GM21360 (cell line): ENCODE measurements around the gene KIR3DL2.
"Not testable (repeated sequence)": the region's sequence is repeated elsewhere in the genome, so short reads cannot be mapped to it uniquely, and the experiment has no call there.

Experiments used
- ATAC-seq: cut with Tn5 transposase; IDR thresholded peaks from one replicate; pipeline ENCODE4 v1.9.1; 2021; ENCODE audit warnings: mild to moderate bottlenecking, moderate library complexity; ENCODE audit not compliant: unreplicated experiment

Gene KIR3DL2

GRCh38 chr19:54850061-54850640 is at the start of gene KIR3DL2:
Gene KIR3DL2 (plus strand): TSS chr19:54850443. CDS start chr19:54850476, 33 bp downstream.
- not testable (repeated sequence) for ATAC-seq

- ATAC-seq = no peak
These were observed 46.8 kb upstream of the KIR3DL2 start, which contains the start of gene KIR2DL4 for GRCh38 chr19:54803410-54803809. Gene KIR2DL4 (plus strand): TSS chr19:54803610. CDS start chr19:54803652, 42 bp downstream.

GRCh38 chr19:54804101-54804500 is 46.1 kb upstream of the KIR3DL2 start:
- no peak for ATAC-seq

- ATAC-seq = no peak
These were observed 45.7 kb upstream of the KIR3DL2 start for GRCh38 chr19:54804571-54804970.

DNA sequence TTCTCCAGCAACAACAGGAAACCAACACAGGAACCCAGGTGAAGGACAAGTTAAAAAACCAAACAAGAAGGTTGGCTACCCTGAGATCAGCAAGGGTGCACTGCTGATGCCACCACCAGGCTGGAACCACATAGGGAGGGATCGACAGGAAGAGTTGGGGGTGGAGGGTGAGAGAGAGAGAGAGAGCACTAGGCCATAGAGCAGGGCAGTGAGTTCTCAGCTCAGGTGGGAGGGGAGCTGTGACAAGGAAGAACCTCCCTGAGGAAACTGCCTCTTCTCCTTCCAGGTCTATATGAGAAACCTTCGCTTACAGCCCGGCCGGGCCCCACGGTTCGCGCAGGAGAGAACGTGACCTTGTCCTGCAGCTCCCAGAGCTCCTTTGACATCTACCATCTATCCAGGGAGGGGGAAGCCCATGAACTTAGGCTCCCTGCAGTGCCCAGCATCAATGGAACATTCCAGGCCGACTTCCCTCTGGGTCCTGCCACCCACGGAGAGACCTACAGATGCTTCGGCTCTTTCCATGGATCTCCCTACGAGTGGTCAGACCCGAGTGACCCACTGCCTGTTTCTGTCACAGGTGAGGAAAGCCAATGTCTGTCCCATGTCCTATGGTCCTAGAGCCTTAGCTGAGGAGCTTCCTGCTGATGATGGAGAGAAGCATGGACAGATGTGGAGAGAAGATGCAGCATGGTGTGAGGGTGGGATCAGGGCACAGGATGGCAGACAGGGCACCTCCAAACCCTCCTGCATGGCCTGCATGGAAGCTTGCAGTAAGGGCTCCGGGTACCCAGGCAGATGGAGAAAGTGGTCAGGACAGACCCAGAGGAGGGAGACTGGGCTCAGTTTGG is 44.4 kb upstream of the KIR3DL2 start:
- no peak for ATAC-seq

GRCh38 chr19:54806516-54806838 is 43.8 kb upstream of the KIR3DL2 start:
- no peak for ATAC-seq

DNA sequence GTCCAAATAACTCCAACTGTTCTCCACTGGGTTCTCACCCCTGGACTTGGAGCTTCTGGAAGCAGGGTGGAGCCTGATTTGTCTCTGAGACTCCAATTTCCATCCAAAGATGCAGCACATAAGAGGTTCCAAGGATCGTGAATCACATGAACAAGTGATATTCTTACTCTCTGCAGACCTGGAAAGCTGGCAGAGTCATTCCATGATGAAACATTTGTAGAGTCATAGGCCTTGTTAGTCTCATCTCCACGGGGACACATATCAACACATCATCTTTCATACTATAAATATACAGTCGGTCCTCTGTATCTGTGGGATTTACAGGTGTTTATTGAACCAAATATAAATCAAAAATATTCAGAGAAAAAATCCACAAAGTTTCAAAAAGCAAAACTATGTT is 35.7 kb upstream of the KIR3DL2 start:
- not testable (repeated sequence) for ATAC-seq

GRCh38 chr19:54816251-54816650 is 34.0 kb upstream of the KIR3DL2 start, which contains the start of gene KIR3DL1:
Gene KIR3DL1 (plus strand): TSS chr19:54816468.
- not testable (repeated sequence) for ATAC-seq

DNA sequence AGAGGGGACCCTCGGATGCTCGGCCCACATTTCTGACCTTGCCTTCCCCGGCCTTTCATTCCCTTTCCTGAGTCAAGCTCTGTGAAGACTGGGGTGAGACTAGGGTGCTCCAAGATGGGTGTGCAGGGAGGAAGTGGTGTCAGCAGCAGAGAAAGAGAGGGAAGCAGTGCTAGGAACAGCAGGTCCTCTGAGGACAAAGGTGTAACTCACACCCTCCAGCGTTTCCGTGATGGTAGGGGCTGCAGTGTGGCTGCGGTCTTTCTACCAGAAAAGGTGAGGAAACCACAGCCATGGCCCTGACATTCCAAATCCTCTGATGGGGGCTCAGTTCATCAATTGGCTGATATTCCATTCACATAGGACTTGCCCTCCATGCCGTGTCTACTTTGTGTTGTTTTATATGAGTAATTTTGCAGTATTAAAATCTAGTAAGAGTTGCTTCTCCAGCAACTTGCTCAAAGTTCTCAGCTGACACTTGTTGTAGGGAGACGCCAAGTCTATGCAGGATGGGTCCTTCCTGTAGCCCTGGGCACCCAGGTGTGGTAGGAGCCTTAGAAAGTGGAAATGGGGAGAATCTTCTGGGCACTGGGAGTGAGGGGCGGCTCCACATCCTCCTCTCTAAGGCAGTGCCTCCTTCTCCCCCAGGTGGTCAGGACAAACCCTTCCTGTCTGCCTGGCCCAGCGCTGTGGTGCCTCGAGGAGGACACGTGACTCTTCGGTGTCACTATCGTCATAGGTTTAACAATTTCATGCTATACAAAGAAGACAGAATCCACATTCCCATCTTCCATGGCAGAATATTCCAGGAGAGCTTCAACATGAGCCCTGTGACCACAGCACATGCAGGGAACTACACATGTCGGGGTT is 32.3 kb upstream of the KIR3DL2 start:
- no peak for ATAC-seq

- ATAC-seq = not testable (repeated sequence)
These were observed 25.8 kb upstream of the KIR3DL2 start for GRCh38 chr19:54824416-54824815.

DNA sequence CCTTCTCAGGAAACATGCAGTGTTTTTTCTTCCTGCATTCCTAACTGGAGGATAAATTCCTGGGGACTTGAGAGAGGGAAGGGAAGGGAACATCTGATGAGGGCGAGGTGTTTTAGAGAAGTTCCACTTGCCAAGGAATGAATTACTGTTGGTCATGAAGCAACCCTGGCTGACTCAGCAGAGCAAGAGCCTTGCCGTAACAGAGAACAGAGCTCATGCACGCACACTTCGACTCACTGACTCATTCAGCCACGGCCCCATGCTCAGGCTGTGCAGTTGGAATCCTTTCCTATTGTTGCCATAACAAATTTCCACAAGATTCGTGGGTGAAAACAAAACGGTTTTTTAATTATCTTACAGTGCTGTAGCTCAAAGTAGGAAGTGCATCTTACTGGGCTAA is 24.9 kb upstream of the KIR3DL2 start:
- ATAC-seq = not testable (repeated sequence)

DNA sequence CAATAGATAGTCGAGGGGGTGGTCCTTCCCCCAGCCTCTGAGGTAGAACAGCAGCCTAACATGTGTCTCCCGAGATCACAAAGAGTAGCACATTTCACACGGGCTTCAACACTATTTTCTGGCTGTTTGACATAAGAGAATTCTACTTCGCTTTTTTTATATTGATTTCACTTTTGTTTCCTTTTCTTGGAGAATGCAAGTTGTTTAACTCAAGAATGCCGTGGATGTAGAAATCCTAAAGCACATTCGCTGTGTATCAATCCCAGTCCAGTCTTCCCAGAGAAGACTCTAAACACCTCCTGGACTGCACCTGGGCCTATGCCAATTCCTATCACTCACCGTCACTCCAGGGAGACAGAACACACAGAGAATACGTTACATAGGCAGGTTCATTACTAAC is 22.2 kb upstream of the KIR3DL2 start:
- ATAC-seq = not testable (repeated sequence)

DNA sequence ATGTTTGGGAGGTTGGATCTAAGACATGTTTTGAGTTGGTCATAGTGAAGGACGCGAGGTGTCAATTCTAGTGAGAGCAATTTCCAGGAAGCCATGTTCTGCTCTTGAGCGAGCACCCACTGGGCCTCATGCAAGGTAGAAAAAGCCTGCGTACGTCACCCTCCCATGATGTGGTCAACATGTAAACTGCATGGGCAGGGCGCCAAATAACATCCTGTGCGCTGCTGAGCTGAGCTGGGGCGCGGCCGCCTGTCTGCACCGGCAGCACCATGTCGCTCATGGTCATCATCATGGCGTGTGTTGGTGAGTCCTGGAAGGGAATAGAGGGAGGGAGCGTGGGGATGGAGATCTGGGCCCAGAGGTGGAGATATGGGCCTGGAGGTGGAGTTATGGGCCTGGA is 17.7 kb upstream of the KIR3DL2 start, which contains the start of gene KIR2DS4:
Gene KIR2DS4 (plus strand): TSS at position 181 of the 400 bp plus-strand sequence.
- ATAC-seq = not testable (repeated sequence)

GRCh38 chr19:54835126-54835525 is 15.1 kb upstream of the KIR3DL2 start:
- ATAC-seq = not testable (repeated sequence)

GRCh38 chr19:54837522-54837921 is 12.7 kb upstream of the KIR3DL2 start:
- not testable (repeated sequence) for ATAC-seq

DNA sequence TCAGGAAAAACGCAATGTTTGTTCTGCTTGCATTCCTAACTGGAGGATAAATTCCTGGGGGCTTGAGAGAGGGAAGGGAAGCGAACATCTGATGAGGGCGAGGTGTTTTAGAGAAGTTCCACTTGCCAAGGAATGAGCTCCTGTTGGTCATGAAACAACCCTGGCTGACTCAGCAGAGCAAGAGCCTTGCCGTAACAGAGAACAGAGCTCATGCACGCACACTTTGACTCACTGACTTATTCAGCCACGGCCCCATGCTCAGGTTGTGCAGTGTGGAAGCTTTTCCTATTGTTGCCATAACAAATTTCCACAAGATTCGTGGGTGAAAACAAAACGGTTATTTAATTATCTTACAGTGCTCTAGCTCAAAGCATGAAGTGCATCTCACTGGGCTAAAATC is 7.1 kb upstream of the KIR3DL2 start:
- ATAC-seq = not testable (repeated sequence)

GRCh38 chr19:54850930-54851329 is 687 bp downstream of the KIR3DL2 start:
- no peak for ATAC-seq

GRCh38 chr19:54851353-54851752 is 1.1 kb downstream of the KIR3DL2 start:
- ATAC-seq = no peak

- ATAC-seq = not testable (repeated sequence)
These were observed 5.0 kb downstream of the KIR3DL2 start for GRCh38 chr19:54855241-54855640.

DNA sequence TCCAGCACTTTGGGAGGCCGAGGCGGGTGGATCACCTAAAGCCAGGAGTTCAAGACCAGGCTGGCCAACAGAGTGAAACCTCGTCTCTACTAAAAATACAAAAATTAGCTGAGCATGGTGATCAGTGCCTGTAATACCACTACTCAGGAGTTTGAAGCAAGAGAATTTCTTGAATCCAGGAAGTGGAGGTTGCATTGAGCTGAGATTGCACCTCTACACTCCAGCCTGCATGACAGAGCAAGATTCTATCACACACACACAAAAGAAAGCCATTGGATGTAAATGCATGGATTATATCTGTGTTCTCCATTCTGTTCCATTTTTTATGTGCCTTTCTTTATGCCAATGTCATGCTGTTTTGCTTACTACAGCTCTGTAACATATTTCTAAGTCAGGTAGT is 8.2 kb downstream of the KIR3DL2 start:
- not testable (repeated sequence) for ATAC-seq

DNA sequence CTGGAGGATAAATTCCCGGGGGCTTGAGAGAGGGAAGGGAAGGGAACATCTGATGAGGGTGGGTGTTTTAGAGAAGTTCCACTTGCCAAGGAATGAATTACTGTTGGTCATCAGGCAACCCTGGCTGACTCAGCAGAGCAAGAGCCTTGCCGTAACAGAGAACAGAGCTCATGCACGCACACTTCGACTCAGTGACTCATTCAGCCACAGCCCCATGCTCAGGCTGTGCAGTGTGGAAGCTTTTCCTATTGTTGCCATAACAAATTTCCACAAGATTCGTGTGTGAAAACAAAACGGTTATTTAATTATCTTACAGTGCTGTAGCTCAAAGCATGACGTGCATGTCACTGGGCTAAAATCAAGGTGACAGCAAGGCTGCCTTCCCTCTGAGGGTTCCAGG is 9.2 kb downstream of the KIR3DL2 start:
- not testable (repeated sequence) for ATAC-seq
